ENCODE data around the gene SVBP. TPM values are rescaled to one million over a fixed set of nuclear protein-coding genes. Genes with fewer than 3 reads are reported as not detected.

The SVBP gene
- total RNA-seq, 1 donor from 2014 or later = 1.2 TPM

- peaks cover 0 to 8% of the 10 kb centered on the region in 2 donors for H3K9me3 ChIP-seq
- no peaks in the 10 kb centered on the region for H3K27me3 ChIP-seq
- H3K4me1 ChIP-seq = no peaks in the 10 kb centered on the region
- H3K27ac ChIP-seq = no peak overlapping the region
- H3K36me3 ChIP-seq = peaks cover 10 to 31% of the 10 kb centered on the region in 2 donors
- DNase-seq (ENCODE audit: low spot score in 2 of 2) = no peak
- intact Hi-C loops (cut with DNase I) = no loop called here
- no peak overlapping the region for H3K4me3 ChIP-seq
- TF ChIP-seq CTCF (IDR thresholded peaks at IDR 0.05) = no peak
These were observed 36.1 kb upstream of the SVBP start for GRCh38 chr1:42853116-42853884.

GRCh38 chr1:42852608-42852980 lies 35.4 kb upstream of the SVBP start:
- Histone ChIP-seq H3K36me3 (peaks cover 10 to 31% of the 10 kb centered on the region in 2 donors), H3K4me3 (no peak overlapping the region), H3K9me3 (peaks cover 0 to 8% of the 10 kb centered on the region in 2 donors), H3K4me1 (peaks cover 0 to 3% of the 10 kb centered on the region in 2 donors), H3K27me3 (no peaks in the 10 kb centered on the region), H3K27ac (no peak overlapping the region)
- intact Hi-C loops (cut with DNase I) = no loop called here
- DNase-seq (ENCODE audit: low spot score in 2 of 2) = no peak
- TF ChIP-seq CTCF (IDR thresholded peaks at IDR 0.05) = no peak

- H3K4me1 ChIP-seq = peaks cover 0 to 8% of the 10 kb centered on the region in 2 donors
- peaks cover 10 to 31% of the 10 kb centered on the region in 2 donors for H3K36me3 ChIP-seq
- intact Hi-C loops (cut with DNase I) = no loop called here
- H3K27me3 ChIP-seq = no peaks in the 10 kb centered on the region
- DNase-seq (ENCODE audit: low spot score in 2 of 2) = no peak
- no peak overlapping the region for H3K27ac ChIP-seq
- TF ChIP-seq CTCF (IDR thresholded peaks at IDR 0.05) = no peak
- H3K4me3 ChIP-seq = no peak overlapping the region
- peaks cover 0 to 8% of the 10 kb centered on the region in 2 donors for H3K9me3 ChIP-seq
These were observed 34.9 kb upstream of the SVBP start for GRCh38 chr1:42851960-42852607.

GRCh38 chr1:42851420-42851819 lies 34.2 kb upstream of the SVBP start:
- H3K27me3 ChIP-seq = no peaks in the 10 kb centered on the region
- H3K9me3 ChIP-seq = peaks cover 0 to 8% of the 10 kb centered on the region in 2 donors
- no peak overlapping the region for H3K27ac ChIP-seq
- intact Hi-C loops (cut with DNase I) = no loop called here
- DNase-seq (ENCODE audit: low spot score in 2 of 2) = no peak
- H3K4me1 ChIP-seq = peaks cover 0 to 9% of the 10 kb centered on the region in 2 donors
- no peak for TF ChIP-seq CTCF (IDR thresholded peaks at IDR 0.05)
- no peak overlapping the region for H3K4me3 ChIP-seq
- H3K36me3 ChIP-seq = peaks cover 10 to 31% of the 10 kb centered on the region in 2 donors

GRCh38 chr1:42849944-42850343 lies 32.7 kb upstream of the SVBP start:
- H3K27ac ChIP-seq = no peak overlapping the region
- DNase-seq (ENCODE audit: low spot score in 2 of 2) = no peak
- H3K27me3 ChIP-seq = no peaks in the 10 kb centered on the region
- H3K9me3 ChIP-seq = peaks cover 0 to 8% of the 10 kb centered on the region in 2 donors
- no peak for TF ChIP-seq CTCF (IDR thresholded peaks at IDR 0.05)
- peaks cover 10 to 31% of the 10 kb centered on the region in 2 donors for H3K36me3 ChIP-seq
- peaks cover 0 to 14% of the 10 kb centered on the region in 2 donors for H3K4me1 ChIP-seq
- no peak overlapping the region for H3K4me3 ChIP-seq
- intact Hi-C loops (cut with DNase I) = loop anchor here (5.0 to 10.0 kb wide), 4 partner anchors 112 to 505 kb away; partner anchors contain the start of genes CDC20, PPCS and ZMYND12

All from ascending aorta (tissue), 2 donors.